ENCODE measurements around the gene FAM210B.

- TF ChIP-seq, protein P1, sequence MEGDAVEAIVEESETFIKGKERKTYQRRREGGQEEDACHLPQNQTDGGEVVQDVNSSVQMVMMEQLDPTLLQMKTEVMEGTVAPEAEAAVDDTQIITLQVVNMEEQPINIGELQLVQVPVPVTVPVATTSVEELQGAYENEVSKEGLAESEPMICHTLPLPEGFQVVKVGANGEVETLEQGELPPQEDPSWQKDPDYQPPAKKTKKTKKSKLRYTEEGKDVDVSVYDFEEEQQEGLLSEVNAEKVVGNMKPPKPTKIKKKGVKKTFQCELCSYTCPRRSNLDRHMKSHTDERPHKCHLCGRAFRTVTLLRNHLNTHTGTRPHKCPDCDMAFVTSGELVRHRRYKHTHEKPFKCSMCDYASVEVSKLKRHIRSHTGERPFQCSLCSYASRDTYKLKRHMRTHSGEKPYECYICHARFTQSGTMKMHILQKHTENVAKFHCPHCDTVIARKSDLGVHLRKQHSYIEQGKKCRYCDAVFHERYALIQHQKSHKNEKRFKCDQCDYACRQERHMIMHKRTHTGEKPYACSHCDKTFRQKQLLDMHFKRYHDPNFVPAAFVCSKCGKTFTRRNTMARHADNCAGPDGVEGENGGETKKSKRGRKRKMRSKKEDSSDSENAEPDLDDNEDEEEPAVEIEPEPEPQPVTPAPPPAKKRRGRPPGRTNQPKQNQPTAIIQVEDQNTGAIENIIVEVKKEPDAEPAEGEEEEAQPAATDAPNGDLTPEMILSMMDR (IDR thresholded peaks at IDR 0.05) = no peak
- TF ChIP-seq POLR2A (IDR thresholded peaks at IDR 0.05) (peak; percentile 57), POLR2AphosphoS5 (IDR thresholded peaks at IDR 0.05) (peak; percentile 77 to 82 (median 80)), EP300 (IDR thresholded peaks at IDR 0.05; ENCODE audit: low read depth) (peak; percentile 82)
These were observed 33.5 kb downstream of the FAM210B start, which contains the start of the genes AURKA and CSTF1 for GRCh38 chr20:56392132-56392880.

Data from transverse colon (tissue), 4 donors.